HFF-Myc (cell line): Measurements from ENCODE around the gene TFF2.

Source experiments
- DNase-seq: peaks from one replicate; pipeline ENCODE4 v3.0.0-alpha.2; 2011; ENCODE audit warnings: low read depth; ENCODE audit errors: extremely low read depth
- H3K4me3 ChIP-seq: replicated peaks from 2 replicates; pipeline ENCODE4 v1.5.1; 2011; ENCODE audit warnings: low read depth, mild to moderate bottlenecking, control low read depth, low read length
- CTCF ChIP-seq: IDR thresholded peaks from 2 replicates; pipeline ENCODE4 v1.5.1; 2012; ENCODE audit warnings: mild to moderate bottlenecking, low read depth, low read length, control low read depth; ENCODE audit errors: missing control alignments

The TFF2 gene

DNA sequence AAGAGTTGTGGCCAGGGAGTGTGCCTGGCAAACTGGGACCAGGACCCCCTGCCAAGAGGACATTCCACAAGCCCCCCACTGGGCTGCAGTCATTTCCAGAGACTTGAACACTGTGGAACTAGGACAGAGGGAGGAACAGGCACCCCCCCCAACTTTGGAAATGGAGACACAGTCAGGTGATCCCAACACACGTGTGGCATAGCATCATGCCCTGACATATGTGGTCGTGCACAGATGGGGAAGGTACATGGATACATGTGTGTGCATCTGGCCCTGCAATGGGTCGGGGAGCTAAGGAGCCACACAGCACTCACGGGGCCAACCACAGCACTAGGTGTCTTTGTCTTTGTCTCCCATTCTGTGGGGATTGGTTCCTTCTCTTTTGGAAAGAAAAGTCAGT is 28.9 kb downstream of the TFF2 start:
- H3K4me3 ChIP-seq, result no peak overlapping the region
- no peak for TF ChIP-seq CTCF
- DNase-seq, result no peak

DNA sequence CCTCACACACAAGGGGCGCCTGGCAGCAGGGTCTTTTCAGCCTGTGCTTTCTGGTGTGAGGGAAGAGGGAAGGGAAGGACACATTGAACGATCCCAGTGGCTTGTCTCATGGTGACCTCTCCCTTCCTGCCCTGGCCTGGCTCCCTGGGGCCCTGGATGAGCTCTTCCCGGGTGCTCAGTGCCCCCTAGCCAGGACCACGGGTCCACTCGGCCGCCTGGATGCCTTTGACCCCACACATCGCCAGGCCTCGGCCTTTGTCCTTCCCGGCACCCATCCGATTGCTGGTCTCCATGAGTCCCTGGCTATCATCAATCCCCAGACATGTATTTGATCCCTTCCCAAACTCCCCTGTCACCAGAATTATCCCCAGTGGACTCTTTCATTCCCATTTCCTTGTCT is 29.6 kb downstream of the TFF2 start:
- H3K4me3 ChIP-seq, result no peak overlapping the region
- no peak for TF ChIP-seq CTCF
- DNase-seq, result no peak

- no peak for TF ChIP-seq CTCF
- DNase-seq, result no peak
- H3K4me3 ChIP-seq, result no peak overlapping the region
Measured at GRCh38 chr21:42320791-42321190, 30.0 kb downstream of the TFF2 start.

DNA sequence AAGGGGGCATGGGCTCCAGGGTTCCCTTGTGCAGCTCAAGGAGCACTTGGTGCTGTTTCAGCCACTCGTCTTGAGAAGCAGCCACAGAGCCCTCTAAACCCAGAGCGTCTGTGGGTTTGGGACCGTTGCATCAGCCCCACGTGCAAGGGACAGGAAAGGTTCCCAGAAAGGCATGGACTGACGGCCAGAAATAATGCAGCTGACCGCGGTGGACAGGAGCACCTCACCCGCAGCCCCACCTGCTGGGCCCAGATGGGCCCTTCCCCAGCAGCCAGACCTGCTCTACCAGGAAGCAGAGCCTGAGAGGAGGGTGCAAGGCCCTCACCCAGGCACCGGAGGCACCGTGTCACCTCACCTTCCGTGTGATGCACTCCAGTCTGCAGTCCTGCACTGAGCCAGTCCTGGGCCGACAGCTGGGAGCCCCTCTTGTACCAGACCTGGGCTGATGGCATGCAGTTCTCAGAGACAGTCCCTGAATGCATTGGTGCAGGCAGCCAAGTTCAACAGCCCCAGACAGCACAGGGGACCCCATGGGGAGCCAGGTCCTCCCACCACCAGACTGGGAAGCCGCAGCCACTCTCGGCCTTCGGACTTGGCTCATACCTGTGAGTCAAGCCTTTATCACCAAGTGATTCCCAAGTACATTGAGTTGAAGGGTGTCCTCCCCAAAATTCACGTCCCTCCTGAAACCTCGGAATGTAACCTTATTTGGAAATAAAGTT is 30.8 kb downstream of the TFF2 start:
- DNase-seq, result no peak
- TF ChIP-seq CTCF, result no peak
- H3K4me3 ChIP-seq, result no peak overlapping the region

DNA sequence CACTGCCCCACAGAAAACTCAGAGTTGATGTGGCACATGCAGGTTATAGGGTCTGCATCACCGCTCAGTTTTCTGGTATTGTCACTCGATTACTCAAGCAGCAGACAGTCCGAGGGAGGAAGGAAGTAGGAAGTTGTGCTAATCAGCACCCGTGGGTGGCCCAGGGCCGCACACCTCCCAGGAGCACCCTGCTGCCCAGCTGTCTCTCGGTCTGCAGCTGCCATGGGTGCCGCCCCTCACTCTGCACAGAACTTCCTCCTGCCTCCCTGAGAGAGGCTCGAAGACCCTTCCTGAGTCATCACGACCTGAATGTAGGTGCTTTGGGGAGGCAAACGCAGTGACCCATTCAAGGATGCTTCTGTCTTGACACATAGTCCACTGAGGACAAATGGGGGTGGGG is 31.4 kb downstream of the TFF2 start:
- no peak for TF ChIP-seq CTCF
- H3K4me3 ChIP-seq, result no peak overlapping the region
- DNase-seq, result no peak

DNA sequence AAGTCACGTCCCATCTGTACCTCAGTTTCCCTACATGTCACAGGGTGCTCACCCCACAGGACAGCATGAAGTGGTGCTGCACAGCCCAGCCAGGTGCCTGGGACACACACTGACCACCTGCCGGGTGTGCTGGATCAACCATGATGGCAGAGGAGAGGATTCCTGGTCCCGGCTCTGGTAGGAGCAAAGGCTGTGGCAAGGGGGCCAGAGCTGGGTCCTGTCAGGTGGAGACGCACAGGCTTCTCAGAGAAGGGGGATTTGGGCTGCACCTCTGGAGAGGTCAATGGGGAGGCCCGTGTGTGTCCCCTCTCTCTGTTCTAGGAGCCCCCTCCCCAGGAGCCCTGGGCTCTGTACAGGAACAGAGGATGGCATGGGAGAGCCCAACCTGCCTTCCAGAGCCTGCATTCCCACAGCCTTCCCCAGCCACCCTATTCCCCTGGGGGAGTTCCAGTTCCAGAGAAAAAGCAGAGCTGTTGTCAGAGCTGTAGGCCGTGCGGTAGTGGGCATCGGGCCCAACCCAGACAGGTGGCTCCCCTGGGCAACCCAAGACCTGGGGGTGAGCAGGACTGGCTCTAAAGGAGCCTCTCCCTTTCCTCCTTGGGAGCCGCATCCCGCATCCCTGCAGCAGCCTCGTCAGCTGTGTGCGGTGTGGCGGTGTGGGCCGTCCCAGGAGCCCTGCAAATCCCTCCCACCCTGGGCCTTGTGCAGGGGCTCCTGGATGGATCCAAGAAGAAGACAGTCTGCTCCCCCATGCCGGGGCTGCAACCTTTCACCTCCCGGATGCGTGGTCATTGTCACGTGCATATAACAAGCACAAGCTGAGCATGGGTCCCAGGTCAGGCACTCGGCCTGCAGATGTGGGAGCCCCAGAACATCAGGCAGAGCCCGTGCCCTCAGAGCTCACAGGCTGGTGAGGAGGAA is 32.7 kb downstream of the TFF2 start:
- no peak overlapping the region for H3K4me3 ChIP-seq
- no peak for TF ChIP-seq CTCF
- DNase-seq, result no peak
